B cell (primary cell): ENCODE data around the gene TSPAN9.

Experiments
- EZH2 ChIP-seq: IDR thresholded peaks from 2 replicates; pipeline ENCODE4 v1.6.1; 2012; ENCODE audit warnings: borderline replicate concordance, low read depth, mild to moderate bottlenecking, moderate library complexity, low read length; ENCODE audit not compliant: insufficient read depth, poor library complexity, severe bottlenecking
- TF ChIP-seq, protein P1 (sequence below): fragments of 200-600 bp; IDR thresholded peaks from one replicate; pipeline ENCODE4 v1.8.0; 2022; ENCODE audit warnings: antibody characterized with exemption, mild to moderate bottlenecking

DNA sequence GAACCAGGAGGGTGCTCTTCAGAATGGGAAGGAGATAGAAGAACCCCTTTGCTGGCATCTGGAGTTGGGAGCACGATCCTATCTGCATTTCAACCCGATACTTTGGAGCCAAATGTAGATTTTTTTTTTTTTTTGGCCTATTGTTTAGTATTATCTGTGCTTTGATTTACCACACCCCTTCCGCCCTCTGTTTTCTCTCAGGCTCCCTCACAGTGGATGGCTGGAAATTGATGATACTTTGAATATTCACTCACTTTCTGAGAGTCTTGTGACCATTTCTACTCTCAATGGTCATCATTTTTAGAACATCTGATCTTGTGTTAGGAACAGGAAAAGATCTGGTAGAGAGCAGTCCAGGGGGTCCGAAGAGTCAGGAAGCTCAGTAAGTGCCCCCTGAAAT is 9.0 kb downstream of the TSPAN9 start:
- TF ChIP-seq, protein P1, sequence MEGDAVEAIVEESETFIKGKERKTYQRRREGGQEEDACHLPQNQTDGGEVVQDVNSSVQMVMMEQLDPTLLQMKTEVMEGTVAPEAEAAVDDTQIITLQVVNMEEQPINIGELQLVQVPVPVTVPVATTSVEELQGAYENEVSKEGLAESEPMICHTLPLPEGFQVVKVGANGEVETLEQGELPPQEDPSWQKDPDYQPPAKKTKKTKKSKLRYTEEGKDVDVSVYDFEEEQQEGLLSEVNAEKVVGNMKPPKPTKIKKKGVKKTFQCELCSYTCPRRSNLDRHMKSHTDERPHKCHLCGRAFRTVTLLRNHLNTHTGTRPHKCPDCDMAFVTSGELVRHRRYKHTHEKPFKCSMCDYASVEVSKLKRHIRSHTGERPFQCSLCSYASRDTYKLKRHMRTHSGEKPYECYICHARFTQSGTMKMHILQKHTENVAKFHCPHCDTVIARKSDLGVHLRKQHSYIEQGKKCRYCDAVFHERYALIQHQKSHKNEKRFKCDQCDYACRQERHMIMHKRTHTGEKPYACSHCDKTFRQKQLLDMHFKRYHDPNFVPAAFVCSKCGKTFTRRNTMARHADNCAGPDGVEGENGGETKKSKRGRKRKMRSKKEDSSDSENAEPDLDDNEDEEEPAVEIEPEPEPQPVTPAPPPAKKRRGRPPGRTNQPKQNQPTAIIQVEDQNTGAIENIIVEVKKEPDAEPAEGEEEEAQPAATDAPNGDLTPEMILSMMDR = no peak
- no peak for TF ChIP-seq EZH2
